ENCODE results near the gene PTPRK.
"Not testable (repeated sequence)": the region's sequence is repeated elsewhere in the genome, so short reads cannot be mapped to it uniquely, and the experiment has no call there.

PTPRK gene

GRCh38 chr6:128487746-128488145 lies 32.7 kb downstream of the PTPRK start:
- no peak for DNase-seq (ENCODE audit: low spot score)

GRCh38 chr6:128487055-128487454 lies 33.3 kb downstream of the PTPRK start:
- DNase-seq (ENCODE audit: low spot score): no peak

- DNase-seq (ENCODE audit: low spot score): not testable (repeated sequence)
Measured at GRCh38 chr6:128486580-128486979, 33.8 kb downstream of the PTPRK start.

GRCh38 chr6:128483472-128484135 lies 36.8 kb downstream of the PTPRK start:
- DNase-seq (ENCODE audit: low spot score): no peak

GRCh38 chr6:128482642-128483041 lies 37.8 kb downstream of the PTPRK start:
- DNase-seq (ENCODE audit: low spot score): no peak

GRCh38 chr6:128479991-128480390 lies 40.4 kb downstream of the PTPRK start:
- no peak for DNase-seq (ENCODE audit: low spot score)

GRCh38 chr6:128479048-128479666 lies 41.2 kb downstream of the PTPRK start:
- DNase-seq (ENCODE audit: low spot score): no peak

GRCh38 chr6:128478230-128479047 lies 42.0 kb downstream of the PTPRK start:
- no peak for DNase-seq (ENCODE audit: low spot score)

- DNase-seq (ENCODE audit: low spot score): no peak
Measured at GRCh38 chr6:128474933-128475332, 45.5 kb downstream of the PTPRK start.

GRCh38 chr6:128474481-128474880 lies 45.9 kb downstream of the PTPRK start:
- no peak for DNase-seq (ENCODE audit: low spot score)

GRCh38 chr6:128471907-128472306 lies 48.5 kb downstream of the PTPRK start:
- no peak for DNase-seq (ENCODE audit: low spot score)

- no peak for DNase-seq (ENCODE audit: low spot score)
Measured at GRCh38 chr6:128465368-128466343, 54.7 kb downstream of the PTPRK start.

GRCh38 chr6:128464790-128465189 lies 55.6 kb downstream of the PTPRK start:
- no peak for DNase-seq (ENCODE audit: low spot score)

GRCh38 chr6:128463942-128464341 lies 56.5 kb downstream of the PTPRK start:
- no peak for DNase-seq (ENCODE audit: low spot score)

GRCh38 chr6:128461501-128461900 lies 58.9 kb downstream of the PTPRK start:
- no peak for DNase-seq (ENCODE audit: low spot score)

GRCh38 chr6:128456510-128457230 lies 63.7 kb downstream of the PTPRK start:
- DNase-seq (ENCODE audit: low spot score): no peak

GRCh38 chr6:128455959-128456358 lies 64.4 kb downstream of the PTPRK start:
- DNase-seq (ENCODE audit: low spot score): no peak

GRCh38 chr6:128452713-128453112 lies 67.7 kb downstream of the PTPRK start:
- DNase-seq (ENCODE audit: low spot score): no peak

- no peak for DNase-seq (ENCODE audit: low spot score)
Measured at GRCh38 chr6:128446497-128446896, 73.9 kb downstream of the PTPRK start.

- DNase-seq (ENCODE audit: low spot score): no peak
Measured at GRCh38 chr6:128443553-128443952, 76.8 kb downstream of the PTPRK start.

GRCh38 chr6:128439627-128440026 lies 80.8 kb downstream of the PTPRK start:
- no peak for DNase-seq (ENCODE audit: low spot score)

Measured in AG20443 (cell line).